ENCODE measurements around the gene GINS1.
"Not testable (repeated sequence)": the region's sequence is repeated elsewhere in the genome, so short reads cannot be mapped to it uniquely, and the experiment has no call there.

Gene GINS1

DNA sequence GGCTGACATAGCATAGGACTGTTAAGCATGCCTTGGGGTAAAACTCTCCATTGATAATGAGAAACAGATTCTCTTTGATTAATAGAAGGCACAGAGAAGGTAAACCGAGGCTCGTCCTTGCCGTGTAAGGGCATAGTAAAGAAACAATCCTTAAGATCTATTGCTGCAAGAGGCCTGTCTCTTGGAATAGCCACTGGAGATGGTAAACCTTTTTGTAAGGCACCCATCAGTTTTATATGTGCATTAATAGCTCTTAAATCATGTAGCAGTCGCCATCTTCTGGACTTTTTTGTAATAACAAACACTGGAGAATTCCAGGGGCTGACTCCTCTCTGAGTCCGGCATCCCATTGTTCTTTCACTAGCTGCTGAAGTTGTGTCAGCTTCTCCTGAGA lies 8.4 kb upstream of the GINS1 start:
- DNase-seq (ENCODE audit: low read depth in 2 of 2): peak; percentile 85 to 89
- no peak overlapping the region for H3K4me3 ChIP-seq (replicated peaks in 1 of 2; ENCODE audit: low read depth in 2 of 2, low read length in 2 of 2)
- TF ChIP-seq, protein P1, sequence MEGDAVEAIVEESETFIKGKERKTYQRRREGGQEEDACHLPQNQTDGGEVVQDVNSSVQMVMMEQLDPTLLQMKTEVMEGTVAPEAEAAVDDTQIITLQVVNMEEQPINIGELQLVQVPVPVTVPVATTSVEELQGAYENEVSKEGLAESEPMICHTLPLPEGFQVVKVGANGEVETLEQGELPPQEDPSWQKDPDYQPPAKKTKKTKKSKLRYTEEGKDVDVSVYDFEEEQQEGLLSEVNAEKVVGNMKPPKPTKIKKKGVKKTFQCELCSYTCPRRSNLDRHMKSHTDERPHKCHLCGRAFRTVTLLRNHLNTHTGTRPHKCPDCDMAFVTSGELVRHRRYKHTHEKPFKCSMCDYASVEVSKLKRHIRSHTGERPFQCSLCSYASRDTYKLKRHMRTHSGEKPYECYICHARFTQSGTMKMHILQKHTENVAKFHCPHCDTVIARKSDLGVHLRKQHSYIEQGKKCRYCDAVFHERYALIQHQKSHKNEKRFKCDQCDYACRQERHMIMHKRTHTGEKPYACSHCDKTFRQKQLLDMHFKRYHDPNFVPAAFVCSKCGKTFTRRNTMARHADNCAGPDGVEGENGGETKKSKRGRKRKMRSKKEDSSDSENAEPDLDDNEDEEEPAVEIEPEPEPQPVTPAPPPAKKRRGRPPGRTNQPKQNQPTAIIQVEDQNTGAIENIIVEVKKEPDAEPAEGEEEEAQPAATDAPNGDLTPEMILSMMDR (IDR thresholded peaks at IDR 0.05; ENCODE audit: low read depth, low read length): peak; percentile 42

DNA sequence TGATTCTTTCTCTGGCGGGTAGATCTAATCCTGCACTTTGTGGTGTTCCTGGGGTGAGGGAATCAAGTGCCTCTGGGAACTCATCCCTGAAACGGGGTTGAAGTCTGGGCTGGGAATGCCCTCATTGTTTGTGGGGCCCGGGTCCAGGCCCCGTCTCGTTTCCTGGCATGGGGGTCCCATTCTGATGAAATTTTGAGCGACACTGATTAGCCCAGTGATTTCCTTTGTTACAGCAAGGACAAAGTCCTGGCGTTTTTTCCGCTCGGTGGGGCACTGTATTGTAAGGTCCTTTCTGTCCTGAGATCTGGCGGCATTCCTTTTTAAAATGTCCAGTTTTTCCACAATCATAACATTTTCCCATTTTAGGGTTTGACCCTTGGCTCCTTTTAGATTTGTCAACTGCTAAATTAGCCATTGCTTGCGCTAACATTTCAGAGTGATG lies 7.2 kb upstream of the GINS1 start:
- not testable (repeated sequence) for H3K4me3 ChIP-seq (replicated peaks in 1 of 2; ENCODE audit: low read depth in 2 of 2, low read length in 2 of 2); DNase-seq (ENCODE audit: low read depth in 2 of 2)

DNA sequence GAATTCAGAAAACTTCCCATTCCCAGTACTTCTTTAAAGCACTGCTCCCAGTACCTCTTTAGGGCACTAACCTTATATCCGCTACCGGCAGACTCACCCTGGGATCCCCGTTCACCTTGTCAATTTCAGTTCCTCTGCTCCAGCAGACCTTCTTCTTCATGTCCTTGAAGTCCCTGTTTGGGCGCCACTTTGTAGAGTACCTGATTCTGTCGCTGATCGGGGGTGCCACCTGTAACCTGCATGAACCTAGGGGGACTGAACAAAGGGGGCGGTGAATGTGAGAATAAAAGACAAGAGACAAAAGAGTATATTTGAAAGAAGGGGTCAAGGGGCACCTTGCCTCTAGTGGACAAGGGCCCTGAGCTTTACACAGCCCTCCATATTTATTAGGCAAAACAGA lies 4.9 kb upstream of the GINS1 start:
- TF ChIP-seq, protein P1 (IDR thresholded peaks at IDR 0.05; ENCODE audit: low read depth, low read length): no peak
- DNase-seq (ENCODE audit: low read depth in 2 of 2): peak in 1 of 2 donors; percentile 12
- no peak overlapping the region for H3K4me3 ChIP-seq (replicated peaks in 1 of 2; ENCODE audit: low read depth in 2 of 2, low read length in 2 of 2)

DNA sequence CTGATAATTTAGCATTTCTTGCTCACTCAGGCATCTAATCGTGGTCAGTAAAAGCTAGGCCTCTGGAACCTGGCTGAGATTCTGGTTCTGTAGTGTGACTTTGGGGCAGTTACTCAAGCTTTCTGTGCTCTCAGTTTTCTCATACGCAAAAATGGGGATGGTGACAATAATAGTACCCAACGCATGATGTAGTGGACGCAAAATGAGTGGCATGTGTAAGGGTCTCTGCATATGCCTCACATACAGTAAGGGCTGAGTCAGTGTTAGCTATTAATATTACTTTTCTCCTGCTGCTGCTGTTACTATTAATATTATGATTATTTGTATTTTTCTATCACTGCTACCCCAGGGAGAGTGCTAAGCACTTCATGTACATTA lies 686 bp downstream of the GINS1 start:
- peak overlapping the region; percentile 69 to 73 for H3K4me3 ChIP-seq (replicated peaks in 1 of 2; ENCODE audit: low read depth in 2 of 2, low read length in 2 of 2)
- no peak for DNase-seq (ENCODE audit: low read depth in 2 of 2)
- TF ChIP-seq, protein P1 (IDR thresholded peaks at IDR 0.05; ENCODE audit: low read depth, low read length): no peak

DNA sequence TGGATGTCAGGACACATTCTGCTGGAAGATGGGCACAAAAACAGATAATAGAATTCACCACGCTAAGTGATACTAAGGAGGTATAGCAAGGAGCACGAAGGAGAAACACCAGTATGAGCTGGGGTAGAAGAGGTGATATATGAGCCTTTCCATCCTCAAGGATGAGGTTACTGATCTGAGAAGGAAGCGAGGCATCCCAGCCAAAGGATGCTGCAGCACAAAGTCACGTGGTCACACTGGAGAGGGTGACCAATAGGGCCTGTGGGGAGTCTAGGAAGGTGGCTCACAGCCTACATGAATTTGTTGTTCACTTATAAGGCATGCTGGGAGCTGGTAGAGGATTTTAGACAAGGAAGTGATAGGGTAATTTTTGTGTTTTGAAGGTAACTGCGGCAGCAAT lies 1.4 kb downstream of the GINS1 start:
- H3K4me3 ChIP-seq (replicated peaks in 1 of 2; ENCODE audit: low read depth in 2 of 2, low read length in 2 of 2): peak overlapping the region in 1 of 2 donors; percentile 69
- TF ChIP-seq, protein P1 (IDR thresholded peaks at IDR 0.05; ENCODE audit: low read depth, low read length): no peak
- DNase-seq (ENCODE audit: low read depth in 2 of 2): no peak

DNA sequence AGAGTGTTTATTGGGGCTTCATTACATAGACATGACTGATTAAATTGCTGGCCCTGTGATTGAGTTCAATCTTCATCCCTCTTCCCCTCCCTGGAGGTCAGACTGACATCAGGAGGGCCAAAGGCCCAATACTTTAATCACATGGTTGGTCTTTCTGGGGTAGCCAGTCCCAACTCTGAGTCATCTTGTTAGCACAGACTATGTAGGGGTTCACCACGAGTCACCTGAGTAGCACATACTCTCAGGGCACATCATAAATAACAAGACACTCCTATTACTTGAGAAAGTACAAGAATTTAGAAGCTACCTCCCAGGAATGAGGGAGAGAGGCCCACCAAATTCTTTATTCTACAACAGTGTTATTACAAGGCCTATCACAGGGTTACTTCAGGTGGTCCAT lies 11.3 kb downstream of the GINS1 start:
- no peak overlapping the region for H3K4me3 ChIP-seq (replicated peaks in 1 of 2; ENCODE audit: low read depth in 2 of 2, low read length in 2 of 2)
- TF ChIP-seq, protein P1 (IDR thresholded peaks at IDR 0.05; ENCODE audit: low read depth, low read length): no peak
- DNase-seq (ENCODE audit: low read depth in 2 of 2): peak in 1 of 2 donors; percentile 19

DNA sequence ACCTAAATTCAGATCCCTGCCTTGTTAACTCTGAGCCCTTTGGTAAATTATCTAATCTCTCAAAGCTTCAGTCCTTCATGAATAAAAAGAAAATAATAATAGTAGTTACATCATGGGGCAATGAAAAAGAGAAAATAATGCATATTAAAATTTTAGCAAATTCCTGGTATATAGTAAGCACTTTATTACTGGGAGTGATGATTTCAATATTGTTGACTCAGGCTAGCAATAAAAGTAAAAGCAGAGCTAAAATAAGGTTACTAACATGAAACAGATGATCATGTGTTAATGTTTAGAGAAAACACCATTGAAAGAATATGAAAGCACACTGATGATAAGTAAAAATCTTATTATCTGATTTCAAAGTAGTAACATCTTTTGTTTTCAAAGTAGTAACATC lies 13.6 kb downstream of the GINS1 start:
- TF ChIP-seq, protein P1 (IDR thresholded peaks at IDR 0.05; ENCODE audit: low read depth, low read length): no peak
- no peak for DNase-seq (ENCODE audit: low read depth in 2 of 2)
- no peak overlapping the region for H3K4me3 ChIP-seq (replicated peaks in 1 of 2; ENCODE audit: low read depth in 2 of 2, low read length in 2 of 2)
